HL-60 (cell line): ENCODE results near the gene CFAP210.

ENCODE experiments used
- DNase-seq, 2 experiments: peaks; one replicate each; pipeline ENCODE4 v3.0.0-alpha.2; 2010 to 2020; ENCODE audit warnings: low read depth in 1 of 2, low spot score in 1 of 2
- H3K27ac ChIP-seq: fragments of 250-450 bp; sonication (Bioruptor Pico); replicated peaks from 2 replicates; pipeline ENCODE4 v1.5.1; 2020; ENCODE audit warnings: mild to moderate bottlenecking, moderate library complexity
- H3K27me3 ChIP-seq: fragments of 250-450 bp; sonication (Bioruptor Pico); 2 replicates; pipeline ENCODE4 v1.5.1; 2021; ENCODE audit warnings: mild to moderate bottlenecking, moderate library complexity; ENCODE audit not compliant: insufficient read depth, poor library complexity, severe bottlenecking
- H3K4me3 ChIP-seq: replicated peaks from 2 replicates; pipeline ENCODE4 v1.5.1; 2011; ENCODE audit warnings: mild to moderate bottlenecking, control low read depth, low read length; ENCODE audit not compliant: insufficient read depth
- CTCF ChIP-seq: IDR thresholded peaks from one replicate; pipeline ENCODE4 v1.5.1; 2011; ENCODE audit warnings: low read length, control low read depth, inconsistent platforms; ENCODE audit not compliant: insufficient read depth
- GABPA ChIP-seq: IDR thresholded peaks from 2 replicates; pipeline ENCODE4 v1.6.1; 2012; ENCODE audit warnings: low read depth
- POLR2AphosphoS5 ChIP-seq: IDR thresholded peaks from 2 replicates; pipeline ENCODE4 v1.6.1; 2012; ENCODE audit warnings: low read depth
- REST ChIP-seq: IDR thresholded peaks from 2 replicates; pipeline ENCODE4 v1.6.1; 2012; ENCODE audit warnings: low read depth; ENCODE audit not compliant: insufficient replicate concordance
- SPI1 ChIP-seq: IDR thresholded peaks from 2 replicates; pipeline ENCODE4 v1.6.1; 2012; ENCODE audit warnings: low read depth, mild to moderate bottlenecking, borderline replicate concordance

CFAP210 gene

GRCh38 chr2:169715379-169716237, 21.4 kb upstream of the CFAP210 start:
- H3K4me3 ChIP-seq, result no peak overlapping the region
- no peak overlapping the region for H3K27ac ChIP-seq
- H3K27me3 ChIP-seq, result no peaks in the 10 kb centered on the region
- no peak for DNase-seq
- TF ChIP-seq REST (no peak), CTCF (no peak), SPI1 (no peak), POLR2AphosphoS5 (no peak), GABPA (no peak)

GRCh38 chr2:169714699-169715098, 20.5 kb upstream of the CFAP210 start:
- Histone ChIP-seq H3K4me3 (no peak overlapping the region), H3K27me3 (no peaks in the 10 kb centered on the region), H3K27ac (no peak overlapping the region)
- TF ChIP-seq POLR2AphosphoS5 (no peak), CTCF (no peak), SPI1 (no peak), REST (no peak), GABPA (no peak)
- no peak for DNase-seq

GRCh38 chr2:169713331-169713730, 19.1 kb upstream of the CFAP210 start:
- TF ChIP-seq REST, result no peak
- no peak for TF ChIP-seq CTCF
- TF ChIP-seq GABPA, result no peak
- no peak for TF ChIP-seq POLR2AphosphoS5
- TF ChIP-seq SPI1, result no peak
- H3K27ac ChIP-seq, result no peak overlapping the region
- no peak overlapping the region for H3K4me3 ChIP-seq
- DNase-seq, result no peak
- no peaks in the 10 kb centered on the region for H3K27me3 ChIP-seq
